Inflammatory macrophage treated with lipopolysaccharide for 4 hours (primary cell): ENCODE measurements around the gene ATRNL1.
"Not testable (repeated sequence)": the region's sequence is repeated elsewhere in the genome, so short reads cannot be mapped to it uniquely, and the experiment has no call there.

Experiments used
- DNase-seq: peaks from one replicate; pipeline ENCODE4 v3.0.0-alpha.2; 2020

ATRNL1 gene

GRCh38 chr10:115432188-115432819, 339.1 kb downstream of the ATRNL1 start:
- DNase-seq: no peak

DNA sequence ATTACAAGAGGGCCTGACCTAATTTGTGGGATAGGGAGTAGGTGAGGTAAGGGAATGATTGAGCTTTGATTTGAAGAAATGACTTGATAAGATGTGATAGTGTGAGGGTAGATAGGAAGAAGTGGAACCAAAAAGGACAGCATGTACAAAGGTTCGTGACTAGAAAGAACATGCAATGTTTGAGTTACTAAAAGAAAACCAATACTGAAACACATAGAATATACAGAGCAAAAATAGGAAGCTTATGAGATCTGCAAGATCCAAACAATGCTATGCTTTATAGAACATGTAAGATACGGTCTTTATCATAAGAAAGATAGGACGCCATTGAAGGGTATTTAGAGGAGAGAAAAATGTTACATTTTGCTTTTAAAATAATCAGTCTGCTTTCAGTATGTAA, 343.8 kb downstream of the ATRNL1 start:
- no peak for DNase-seq

- DNase-seq: no peak
Observed at GRCh38 chr10:115441907-115442545, 348.9 kb downstream of the ATRNL1 start.

GRCh38 chr10:115456812-115457211, 363.6 kb downstream of the ATRNL1 start:
- DNase-seq: no peak

DNA sequence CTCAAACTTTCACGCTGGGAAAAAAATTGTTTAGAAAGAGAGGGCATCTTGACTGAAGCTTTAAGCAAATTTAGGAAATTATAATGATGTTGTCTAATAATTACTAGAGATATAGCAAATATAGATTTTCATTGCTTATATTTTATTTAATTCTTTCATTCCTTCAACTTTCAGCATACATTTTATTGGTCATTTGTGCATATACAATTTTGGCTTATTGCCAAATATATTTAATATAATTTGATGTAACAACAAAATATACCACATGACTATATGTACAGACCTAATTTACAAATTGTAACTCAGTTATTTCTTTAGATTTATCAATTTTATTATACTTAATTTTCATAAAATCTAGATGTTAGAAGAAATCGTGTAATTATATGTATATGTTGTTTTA, 390.1 kb downstream of the ATRNL1 start:
- DNase-seq: no peak

GRCh38 chr10:115491526-115492140, 398.5 kb downstream of the ATRNL1 start:
- no peak for DNase-seq

DNA sequence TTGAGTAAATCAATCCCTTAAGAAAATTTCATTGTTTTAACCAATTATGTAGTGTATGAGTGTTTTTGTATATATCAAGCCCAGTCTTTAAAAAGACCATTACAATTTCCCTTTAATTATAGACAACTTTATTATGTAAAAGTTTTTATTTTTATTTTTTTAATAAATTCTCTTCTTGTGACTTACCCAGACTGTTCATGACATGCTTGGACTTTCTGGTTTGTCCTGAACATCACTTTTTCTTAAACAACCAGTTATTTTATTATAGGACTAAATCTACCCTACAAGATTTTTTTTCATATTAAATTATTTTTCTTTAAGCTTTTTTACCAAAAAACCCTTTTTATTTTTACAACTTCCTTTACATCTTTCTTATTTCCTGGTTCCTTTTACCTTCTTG, 410.4 kb downstream of the ATRNL1 start:
- DNase-seq: no peak

- DNase-seq: peak; percentile 11
Observed at GRCh38 chr10:115514895-115515294, 421.7 kb downstream of the ATRNL1 start.

DNA sequence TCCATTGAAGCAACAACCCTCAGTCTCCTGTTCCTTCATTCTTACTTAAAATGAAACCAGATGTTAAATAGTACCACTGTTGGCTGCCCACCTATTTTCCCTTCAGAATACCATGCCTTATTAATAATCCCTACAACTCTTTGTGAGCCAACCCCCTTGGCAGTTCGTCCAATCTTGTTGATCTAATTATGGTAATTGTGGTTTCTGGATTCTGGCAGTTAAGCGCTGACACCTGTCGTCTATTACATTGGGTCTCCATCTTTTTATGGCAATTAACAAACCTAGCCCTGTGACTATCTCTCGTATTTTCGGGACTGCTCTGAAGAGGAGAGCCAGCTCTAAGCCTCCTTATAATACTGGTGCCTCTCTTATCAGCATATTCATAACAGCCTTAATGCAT, 432.0 kb downstream of the ATRNL1 start:
- DNase-seq: no peak

GRCh38 chr10:115527682-115528081, 434.5 kb downstream of the ATRNL1 start:
- DNase-seq: not testable (repeated sequence)

DNA sequence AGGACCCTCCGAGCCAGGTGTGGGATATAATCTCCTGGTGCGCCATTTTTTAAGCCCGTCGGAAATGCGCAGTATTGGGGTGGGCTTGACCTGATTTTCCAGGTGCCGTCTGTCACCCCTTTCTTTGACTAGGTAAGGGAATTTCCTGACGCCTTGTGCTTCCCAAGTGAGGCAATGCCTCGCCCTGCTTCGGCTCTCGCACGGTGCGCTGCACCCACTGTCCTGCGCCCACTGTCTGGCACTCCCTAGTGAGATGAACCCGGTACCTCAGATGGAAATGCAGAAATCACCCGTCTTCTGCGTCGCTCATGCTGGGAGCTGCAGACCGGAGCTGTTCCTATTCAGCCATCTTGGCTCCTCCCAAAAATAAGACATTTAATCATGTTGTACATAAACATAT, 443.2 kb downstream of the ATRNL1 start:
- DNase-seq: not testable (repeated sequence)

DNA sequence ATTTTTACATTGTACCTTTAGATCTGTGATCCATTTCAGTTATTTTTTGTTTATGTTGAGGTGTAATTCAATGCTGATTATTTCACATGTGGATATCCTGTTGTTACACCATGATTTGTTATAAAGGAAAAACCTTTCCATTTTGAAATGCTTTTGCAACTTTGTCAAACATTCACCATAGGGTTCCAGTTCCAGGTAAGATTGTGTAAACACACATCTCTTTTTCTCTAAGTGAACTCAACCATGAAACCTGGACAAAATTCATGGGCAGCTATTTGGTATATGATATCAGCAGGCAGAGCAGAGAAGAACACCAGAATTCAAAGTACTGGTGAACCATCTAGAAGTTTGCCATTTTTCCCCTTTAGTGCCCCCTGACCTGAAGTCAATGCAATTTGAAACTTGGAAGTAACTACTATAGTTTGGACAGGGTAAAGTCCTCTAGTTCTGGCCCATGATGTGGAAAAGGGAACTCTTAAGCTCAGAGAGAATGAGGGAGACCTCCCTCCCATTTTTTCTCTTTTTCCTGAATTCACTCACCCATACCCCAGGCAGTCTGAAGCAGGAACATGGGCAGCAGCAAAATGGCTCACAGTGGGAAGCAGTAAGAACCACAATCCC, 446.1 kb downstream of the ATRNL1 start:
- no peak for DNase-seq

- no peak for DNase-seq
Observed at GRCh38 chr10:115555887-115556402, 462.8 kb downstream of the ATRNL1 start.

GRCh38 chr10:115558252-115558651, 465.1 kb downstream of the ATRNL1 start:
- no peak for DNase-seq

DNA sequence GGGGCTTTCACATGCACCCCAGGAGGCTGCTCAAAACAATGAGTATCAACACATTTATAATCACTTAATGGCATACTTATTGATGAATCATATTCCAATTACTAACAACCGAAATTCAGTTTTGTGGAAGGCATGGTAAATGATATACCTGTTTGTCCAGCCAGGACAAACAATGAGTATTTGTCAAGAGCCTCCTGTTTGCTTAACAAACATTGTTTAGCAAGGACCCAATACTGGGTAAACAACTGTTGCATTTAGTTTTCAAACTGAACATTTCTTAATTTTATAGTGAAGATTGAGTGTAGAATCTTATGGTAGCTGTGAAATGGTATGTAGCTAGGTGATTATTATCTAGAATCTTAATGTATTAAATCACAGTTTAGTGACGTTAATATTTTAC, 473.7 kb downstream of the ATRNL1 start:
- no peak for DNase-seq

DNA sequence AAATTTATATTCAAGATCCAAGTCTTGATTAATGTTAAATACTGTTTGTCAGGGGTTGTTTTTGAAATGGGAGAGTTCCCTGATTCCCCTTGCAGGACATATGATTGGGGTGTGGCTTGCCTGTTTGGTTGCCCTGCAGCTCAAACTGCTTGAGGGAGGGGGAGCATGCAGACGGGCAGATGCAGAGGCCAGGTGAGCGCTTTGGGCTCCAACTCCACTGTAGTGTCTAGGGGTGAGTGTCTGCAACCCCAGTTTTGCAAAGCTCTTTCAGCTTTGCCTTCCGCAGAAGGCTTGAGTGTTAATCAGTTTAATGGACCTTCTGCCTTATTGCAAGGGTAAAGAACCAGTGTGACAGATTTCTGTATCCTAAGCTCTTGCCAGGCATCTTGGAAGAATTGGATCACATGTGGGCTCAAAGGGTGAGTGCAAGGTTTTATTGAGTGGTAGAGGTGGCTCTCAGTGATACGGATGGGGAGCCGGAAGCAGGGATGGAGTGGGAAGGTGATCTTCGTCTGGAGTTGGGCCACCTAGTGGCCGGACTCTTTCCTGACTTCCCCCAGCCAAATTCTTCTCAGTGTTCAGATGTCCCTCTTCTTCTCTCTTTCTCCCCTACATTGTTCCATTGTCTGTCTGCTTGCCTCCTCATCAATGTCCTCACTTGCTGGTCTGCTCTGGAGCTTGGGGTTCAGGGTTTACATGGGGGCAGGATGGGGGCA, 479.7 kb downstream of the ATRNL1 start:
- no peak for DNase-seq

- DNase-seq: no peak
Observed at GRCh38 chr10:115580239-115580638, 487.1 kb downstream of the ATRNL1 start.

GRCh38 chr10:115593060-115593459, 499.9 kb downstream of the ATRNL1 start:
- no peak for DNase-seq

DNA sequence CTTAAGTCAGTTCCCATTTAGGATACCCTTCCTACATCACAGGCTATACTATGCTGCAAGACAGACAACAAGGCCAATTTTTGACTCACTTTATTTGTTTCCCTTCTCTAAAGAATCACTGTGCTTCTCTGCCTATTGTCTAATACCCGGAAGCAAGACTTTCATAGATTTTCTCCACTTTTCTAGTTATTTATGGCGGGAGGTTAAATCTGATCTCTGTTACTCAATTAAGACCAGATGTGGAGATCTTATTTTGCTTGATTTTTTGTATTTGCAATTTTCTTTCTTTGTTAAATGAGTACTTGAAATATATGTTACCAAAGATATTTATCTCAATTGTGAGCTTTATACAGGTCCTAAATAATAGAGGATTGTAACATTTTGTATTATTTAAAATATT, 511.5 kb downstream of the ATRNL1 start:
- DNase-seq: no peak

GRCh38 chr10:115606086-115606485, 512.9 kb downstream of the ATRNL1 start:
- DNase-seq: no peak

DNA sequence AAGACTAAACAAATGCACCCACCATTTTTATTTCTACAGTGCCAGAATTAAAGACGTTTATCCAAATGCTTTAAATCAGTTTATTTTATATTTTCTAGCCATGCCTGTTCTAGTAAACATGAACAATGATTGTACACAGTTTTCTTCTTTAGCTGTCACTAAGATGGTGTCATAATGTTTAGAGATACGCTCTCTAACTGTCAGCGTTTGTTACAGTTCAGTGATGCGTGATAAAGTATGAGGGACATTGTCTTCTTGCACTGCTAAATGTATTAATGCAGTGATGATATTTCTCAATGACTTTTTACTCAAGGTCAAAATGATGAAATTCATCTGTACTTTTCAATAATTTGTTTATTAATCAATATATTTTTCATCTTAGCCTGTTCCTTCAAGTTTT, 513.6 kb downstream of the ATRNL1 start:
- no peak for DNase-seq

DNA sequence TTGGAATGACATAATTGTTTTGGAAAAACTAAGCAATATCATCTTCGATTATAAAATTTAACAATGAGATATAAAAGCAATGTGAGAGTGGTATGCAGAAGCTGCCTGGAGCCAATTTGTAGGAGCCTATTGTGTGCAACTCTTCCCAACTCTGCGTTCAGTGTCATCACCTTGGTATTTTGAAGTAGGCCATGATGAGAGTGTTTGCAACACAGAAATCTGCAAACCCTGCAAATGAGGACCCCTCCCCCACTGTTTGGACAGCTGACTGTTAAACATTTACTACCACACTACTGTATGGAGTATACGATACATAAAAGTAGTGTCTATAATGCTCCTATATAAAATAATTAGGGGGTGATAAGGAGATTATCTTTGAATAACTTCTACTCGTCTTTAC, 531.3 kb downstream of the ATRNL1 start:
- DNase-seq: no peak

- DNase-seq: no peak
Observed at GRCh38 chr10:115628616-115629015, 535.5 kb downstream of the ATRNL1 start.
